Keratinocyte (primary cell): ENCODE results near the gene FARP1. TPM values are rescaled to one million over a fixed set of nuclear protein-coding genes. Genes with fewer than 3 reads are reported as not detected.

Experiments used
- DNase-seq: peaks from one replicate; pipeline ENCODE4 v3.0.0-alpha.2; 2011; ENCODE audit warnings: low read depth, missing footprints, low spot score
- FAIRE-seq: peaks from 2 replicates; lab custom pipeline; 2011; peaks lifted over from hg19 to GRCh38; lab: Jason Lieb, UNC
- H2AFZ ChIP-seq: 2 replicates; pipeline ENCODE4 v1.6.0; 2012; ENCODE audit warnings: low read length, control low read depth, inconsistent platforms; ENCODE audit not compliant: control insufficient read depth
- H3K27ac ChIP-seq: 2 replicates; pipeline ENCODE4 v1.5.1; 2011; ENCODE audit warnings: low read length; ENCODE audit not compliant: control insufficient read depth, insufficient read depth
- H3K27me3 ChIP-seq: 3 replicates; pipeline ENCODE4 v1.6.0; 2011; ENCODE audit warnings: low read length; ENCODE audit not compliant: control insufficient read depth, insufficient read depth; ENCODE audit errors: extremely low read depth
- H3K36me3 ChIP-seq, 2 experiments: 2 replicates in 1 of 2; 3 replicates in 1 of 2; pipeline ENCODE4 v1.5.1; 2011; ENCODE audit warnings: low read length in 2 of 2, mild to moderate bottlenecking in 1 of 2; ENCODE audit not compliant: control insufficient read depth in 2 of 2, insufficient read depth in 2 of 2; ENCODE audit errors: extremely low read depth in 1 of 2
- H3K4me1 ChIP-seq: 3 replicates; pipeline ENCODE4 v1.5.1; 2011; ENCODE audit warnings: low read length; ENCODE audit not compliant: control insufficient read depth, insufficient read depth; ENCODE audit errors: extremely low read depth
- H3K4me2 ChIP-seq: 3 replicates; pipeline ENCODE4 v1.6.0; 2011; ENCODE audit warnings: low read depth, low read length; ENCODE audit not compliant: control insufficient read depth, insufficient read depth; ENCODE audit errors: extremely low read depth
- H3K4me3 ChIP-seq, 3 experiments: fragments of 200-600 bp in 1 of 3; sonication (generic) in 1 of 3; 2 replicates in 2 of 3; 3 replicates in 1 of 3; pipeline ENCODE4 v1.5.1; 2011 to 2016; ENCODE audit warnings: low read length in 3 of 3, mild to moderate bottlenecking in 3 of 3, control low read depth in 2 of 3, inconsistent platforms in 1 of 3, low read depth in 1 of 3, mixed read lengths in 1 of 3, mixed run types in 1 of 3, moderate library complexity in 1 of 3; ENCODE audit not compliant: control insufficient read depth in 2 of 3, insufficient read depth in 2 of 3; ENCODE audit errors: extremely low read depth in 1 of 3
- H3K79me2 ChIP-seq: 2 replicates; pipeline ENCODE4 v1.6.0; 2012; ENCODE audit warnings: low read length; ENCODE audit not compliant: control insufficient read depth, insufficient read depth
- H3K9ac ChIP-seq: 3 replicates; pipeline ENCODE4 v1.6.0; 2011; ENCODE audit warnings: low read length; ENCODE audit not compliant: control insufficient read depth, insufficient read depth; ENCODE audit errors: extremely low read depth
- H3K9me1 ChIP-seq: 3 replicates; pipeline ENCODE4 v1.6.0; 2011; ENCODE audit warnings: low read length; ENCODE audit not compliant: control insufficient read depth, insufficient read depth; ENCODE audit errors: extremely low read depth
- H3K9me3 ChIP-seq: 2 replicates; pipeline ENCODE4 v1.5.1; 2012; ENCODE audit warnings: low read depth, low read length; ENCODE audit not compliant: control insufficient read depth
- H4K20me1 ChIP-seq: 3 replicates; pipeline ENCODE4 v1.6.0; 2011; ENCODE audit warnings: low read length; ENCODE audit not compliant: control insufficient read depth, insufficient read depth; ENCODE audit errors: extremely low read depth
- CTCF ChIP-seq, 3 experiments: IDR thresholded peaks in 1 of 3; conservative IDR thresholded peaks in 1 of 3; optimal IDR thresholded peaks in 1 of 3; 2 replicates in 2 of 3; 3 replicates in 1 of 3; pipeline versions ENCODE3 to v1.5.1; 2011; ENCODE audit warnings: low read length in 3 of 3, mild to moderate bottlenecking in 3 of 3, moderate library complexity in 2 of 3, control low read depth in 1 of 3, inconsistent platforms in 1 of 3; ENCODE audit not compliant: insufficient read depth in 2 of 3; ENCODE audit errors: extremely low read depth in 1 of 3
- EZH2 ChIP-seq: IDR thresholded peaks from one replicate; pipeline ENCODE4 v1.6.1; 2012; ENCODE audit warnings: inconsistent platforms, mild to moderate bottlenecking, low read length, moderate library complexity
- dilution Hi-C: fragments of 300-500 bp; cut with MboI; formaldehyde crosslinking; loops from one replicate; pipeline ENCODE4 v1.7.0; 2020; ENCODE audit warnings: low sequenced_read_pairs; ENCODE audit not compliant: extremely low pct_ligation_motif_present
- polyA plus RNA-seq, 5 experiments: library from polyadenylated mRNA; depleted of rRNA in 3 of 5; stranded (reverse) in 3 of 5; stranded (forward) in 1 of 5; unstranded in 1 of 5; fragments of >200 nt; gene quantifications; 1 replicate in 1 of 5; 2 replicates in 3 of 5; 3 replicates in 1 of 5; pipeline versions ENCODE4 v1.2.1 to v1.2.3, GENCODE V29; 2011 to 2012; ENCODE audit warnings: missing spikeins in 2 of 5, low read depth in 1 of 5, low replicate concordance in 1 of 5

FARP1 gene
- polyA plus RNA-seq, 1 donor (not counting 4 experiments of a cell fraction or from before 2014, with no cell fraction given): 10.3 TPM

GRCh38 chr13:98371516-98372023 lies 228.7 kb downstream of the FARP1 start:
- FAIRE-seq: no peak
- Histone ChIP-seq H3K4me1 (no peaks in the 10 kb centered on the region), H2AFZ (no peak overlapping the region), H3K79me2 (no peaks in the 10 kb centered on the region), H3K4me3 (no peak overlapping the region), H3K9ac (no peak overlapping the region), H3K27me3 (no peaks in the 10 kb centered on the region), H3K36me3 (no peaks in the 10 kb centered on the region), H4K20me1 (no peaks in the 10 kb centered on the region), H3K9me1 (no peaks in the 10 kb centered on the region), H3K27ac (no peak overlapping the region), H3K9me3 (no peaks in the 10 kb centered on the region), H3K4me2 (no peak overlapping the region)
- dilution Hi-C loops: no loop called here
- DNase-seq: no peak
- TF ChIP-seq CTCF (optimal IDR thresholded peaks at IDR 0.05 in 1 of 3, IDR thresholded peaks at IDR 0.05 in 1 of 3, conservative IDR thresholded peaks at IDR 0.05 in 1 of 3; ENCODE audit: extremely low read depth in 1 of 3, insufficient read depth in 2 of 3, low read length in 3 of 3) (no peak), EZH2 (no peak)

- no peaks in the 10 kb centered on the region for H3K9me1 ChIP-seq
- no peak overlapping the region for H3K4me2 ChIP-seq
- H4K20me1 ChIP-seq: no peaks in the 10 kb centered on the region
- dilution Hi-C loops: no loop called here
- no peak for TF ChIP-seq EZH2
- no peak for TF ChIP-seq CTCF (optimal IDR thresholded peaks at IDR 0.05 in 1 of 3, IDR thresholded peaks at IDR 0.05 in 1 of 3, conservative IDR thresholded peaks at IDR 0.05 in 1 of 3; ENCODE audit: extremely low read depth in 1 of 3, insufficient read depth in 2 of 3, low read length in 3 of 3)
- H2AFZ ChIP-seq: no peak overlapping the region
- no peak overlapping the region for H3K27ac ChIP-seq
- no peak for DNase-seq
- no peaks in the 10 kb centered on the region for H3K79me2 ChIP-seq
- no peaks in the 10 kb centered on the region for H3K4me1 ChIP-seq
- no peak overlapping the region for H3K4me3 ChIP-seq
- H3K36me3 ChIP-seq: no peaks in the 10 kb centered on the region
- no peaks in the 10 kb centered on the region for H3K27me3 ChIP-seq
- no peak overlapping the region for H3K9ac ChIP-seq
- FAIRE-seq: no peak
- no peaks in the 10 kb centered on the region for H3K9me3 ChIP-seq
Measured at GRCh38 chr13:98372876-98373275, 230.0 kb downstream of the FARP1 start.
